Suprapubic skin (tissue), 3 donors: Measurements from ENCODE around the gene LEKR1.

Experiments used
- POLR2A ChIP-seq, 2 donors: fragments of 450-650 bp; IDR thresholded peaks; one replicate each; pipeline ENCODE4 v1.6.1; 2017; ENCODE audit warnings: antibody characterized with exemption in 2 of 2, mild to moderate bottlenecking in 2 of 2, moderate library complexity in 2 of 2
- TF ChIP-seq, protein P1 (sequence below), 2 donors: fragments of 200-600 bp in 1 of 2; fragments of 450-650 bp in 1 of 2; sonication (generic) in 1 of 2; IDR thresholded peaks; one replicate each; pipeline ENCODE4 v1.5.1; 2016 to 2019; ENCODE audit warnings: antibody characterized with exemption in 2 of 2, mild to moderate bottlenecking in 1 of 2, moderate library complexity in 1 of 2

DNA sequence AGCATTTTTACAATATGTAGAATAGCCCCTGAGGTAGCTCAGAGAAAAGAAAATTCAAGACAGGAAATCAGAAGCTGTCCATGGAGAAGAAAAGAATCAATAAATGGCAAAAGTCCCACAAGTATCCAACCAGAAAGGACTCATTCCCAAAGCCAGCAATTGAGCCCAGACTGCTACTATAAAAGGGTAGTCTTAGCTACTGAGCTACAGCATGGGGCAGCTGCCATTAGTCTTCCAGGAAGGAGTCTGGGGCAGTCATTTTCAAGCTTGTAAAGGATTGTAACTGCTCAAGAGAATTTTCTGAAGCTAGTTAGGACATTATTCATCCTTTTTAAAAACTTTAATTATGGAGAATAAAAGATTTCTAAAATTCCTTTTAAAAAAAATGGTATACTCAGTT is 10.5 kb downstream of the LEKR1 start:
- TF ChIP-seq, protein P1, sequence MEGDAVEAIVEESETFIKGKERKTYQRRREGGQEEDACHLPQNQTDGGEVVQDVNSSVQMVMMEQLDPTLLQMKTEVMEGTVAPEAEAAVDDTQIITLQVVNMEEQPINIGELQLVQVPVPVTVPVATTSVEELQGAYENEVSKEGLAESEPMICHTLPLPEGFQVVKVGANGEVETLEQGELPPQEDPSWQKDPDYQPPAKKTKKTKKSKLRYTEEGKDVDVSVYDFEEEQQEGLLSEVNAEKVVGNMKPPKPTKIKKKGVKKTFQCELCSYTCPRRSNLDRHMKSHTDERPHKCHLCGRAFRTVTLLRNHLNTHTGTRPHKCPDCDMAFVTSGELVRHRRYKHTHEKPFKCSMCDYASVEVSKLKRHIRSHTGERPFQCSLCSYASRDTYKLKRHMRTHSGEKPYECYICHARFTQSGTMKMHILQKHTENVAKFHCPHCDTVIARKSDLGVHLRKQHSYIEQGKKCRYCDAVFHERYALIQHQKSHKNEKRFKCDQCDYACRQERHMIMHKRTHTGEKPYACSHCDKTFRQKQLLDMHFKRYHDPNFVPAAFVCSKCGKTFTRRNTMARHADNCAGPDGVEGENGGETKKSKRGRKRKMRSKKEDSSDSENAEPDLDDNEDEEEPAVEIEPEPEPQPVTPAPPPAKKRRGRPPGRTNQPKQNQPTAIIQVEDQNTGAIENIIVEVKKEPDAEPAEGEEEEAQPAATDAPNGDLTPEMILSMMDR (IDR thresholded peaks at IDR 0.05): no peak
- no peak for TF ChIP-seq POLR2A (IDR thresholded peaks at IDR 0.05)
